ENCODE results near the gene SMAD5.

Gene SMAD5

DNA sequence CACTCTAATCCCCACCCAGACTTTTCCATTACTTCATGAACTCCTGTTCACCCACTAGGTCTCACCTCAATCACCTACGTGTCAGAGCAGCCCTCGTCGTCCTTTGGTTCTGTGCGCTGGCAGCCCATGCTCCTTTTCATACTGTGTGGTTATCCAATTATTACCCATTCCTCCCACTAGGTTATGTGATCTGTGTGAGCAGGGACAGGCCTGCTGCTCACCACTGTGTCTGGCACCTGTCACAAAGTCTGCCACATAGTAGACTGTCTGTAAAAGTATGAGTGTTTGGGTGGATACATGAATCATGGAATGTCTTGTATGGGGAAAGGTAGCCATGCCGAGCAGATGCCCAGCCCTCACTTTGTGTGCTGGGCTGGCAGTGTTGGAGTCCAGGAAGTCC, 12.1 kb upstream of the SMAD5 start:
- H3K4me1 ChIP-seq (ENCODE audit: control insufficient read depth, insufficient read depth, low read length) = no peaks in the 10 kb centered on the region

DNA sequence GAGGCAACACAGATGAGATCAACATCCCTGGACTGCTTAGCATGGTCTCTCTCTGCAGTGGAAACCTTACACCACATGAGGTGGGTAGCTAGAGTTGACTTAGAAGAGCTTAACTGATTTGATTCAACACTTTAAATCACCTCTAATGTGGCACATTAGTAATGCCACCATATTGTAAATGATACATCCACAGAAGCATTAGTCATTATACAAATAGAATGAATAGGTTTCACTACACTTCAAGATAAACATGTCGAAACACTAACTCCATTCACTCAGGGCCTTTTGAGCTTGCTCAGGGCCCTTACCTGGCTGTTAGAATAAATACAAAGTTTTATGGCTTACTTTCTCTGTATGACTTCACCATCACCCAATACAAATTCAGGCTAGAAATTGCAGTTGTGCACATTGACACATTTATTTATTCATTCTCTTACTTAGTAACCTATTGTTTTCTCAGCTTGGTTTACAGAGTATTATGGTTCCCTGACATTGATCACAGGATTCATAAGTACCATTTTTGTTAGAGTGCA, 9.3 kb upstream of the SMAD5 start:
- Histone ChIP-seq H3K9ac (ENCODE audit: low read depth, low read length) (no peak overlapping the region), H3K9me3 (ENCODE audit: control insufficient read depth, insufficient read depth, low read length) (no peaks in the 10 kb centered on the region), H3K4me1 (ENCODE audit: control insufficient read depth, insufficient read depth, low read length) (no peaks in the 10 kb centered on the region), H3K27ac (ENCODE audit: low read depth, low read length) (no peak overlapping the region), H3K4me3 (ENCODE audit: low read depth, low read length) (no peak overlapping the region), H3K27me3 (ENCODE audit: control insufficient read depth, insufficient read depth, low read length) (no peaks in the 10 kb centered on the region; the same call in 1 of the 2 replicates), H3K36me3 (ENCODE audit: control insufficient read depth, insufficient read depth, low read length) (no peaks in the 10 kb centered on the region)

More for the DNA sequence above, 12.1 kb upstream of the SMAD5 start:
- H3K9ac ChIP-seq (ENCODE audit: low read depth, low read length) = no peak overlapping the region
- no peak overlapping the region for H3K4me3 ChIP-seq (ENCODE audit: low read depth, low read length)
- H3K36me3 ChIP-seq (ENCODE audit: control insufficient read depth, insufficient read depth, low read length) = no peaks in the 10 kb centered on the region
- H3K27ac ChIP-seq (ENCODE audit: low read depth, low read length) = no peak overlapping the region
- H3K9me3 ChIP-seq (ENCODE audit: control insufficient read depth, insufficient read depth, low read length) = no peaks in the 10 kb centered on the region
- no peaks in the 10 kb centered on the region; the same call in 1 of the 2 replicates for H3K27me3 ChIP-seq (ENCODE audit: control insufficient read depth, insufficient read depth, low read length)

DNA sequence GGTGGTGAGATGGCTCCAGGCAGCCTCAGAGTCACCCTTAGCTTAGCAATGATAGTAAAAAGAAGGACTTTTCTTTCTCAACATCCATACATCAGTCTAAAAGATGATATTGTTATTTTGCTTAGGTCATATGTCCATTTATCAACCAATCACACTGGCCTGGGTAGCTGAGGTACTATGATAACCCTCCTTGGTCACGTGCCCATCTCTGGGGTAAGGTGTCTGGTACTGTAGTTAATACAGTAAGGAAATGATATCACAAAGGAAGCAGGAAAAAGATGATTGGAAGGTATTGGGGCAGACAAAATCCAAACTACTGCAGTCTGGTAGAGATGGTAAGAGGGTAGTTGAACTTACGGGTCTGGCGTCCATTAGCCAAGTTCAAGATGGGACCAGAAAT, 5.1 kb upstream of the SMAD5 start:
- no peaks in the 10 kb centered on the region for H3K36me3 ChIP-seq (ENCODE audit: control insufficient read depth, insufficient read depth, low read length)
- H3K9me3 ChIP-seq (ENCODE audit: control insufficient read depth, insufficient read depth, low read length) = no peaks in the 10 kb centered on the region
- H3K4me3 ChIP-seq (ENCODE audit: low read depth, low read length) = no peak overlapping the region
- no peak overlapping the region for H3K27ac ChIP-seq (ENCODE audit: low read depth, low read length)
- no peak overlapping the region for H3K9ac ChIP-seq (ENCODE audit: low read depth, low read length)
- no peaks in the 10 kb centered on the region; the same call in 1 of the 2 replicates for H3K27me3 ChIP-seq (ENCODE audit: control insufficient read depth, insufficient read depth, low read length)
- H3K4me1 ChIP-seq (ENCODE audit: control insufficient read depth, insufficient read depth, low read length) = no peaks in the 10 kb centered on the region

DNA sequence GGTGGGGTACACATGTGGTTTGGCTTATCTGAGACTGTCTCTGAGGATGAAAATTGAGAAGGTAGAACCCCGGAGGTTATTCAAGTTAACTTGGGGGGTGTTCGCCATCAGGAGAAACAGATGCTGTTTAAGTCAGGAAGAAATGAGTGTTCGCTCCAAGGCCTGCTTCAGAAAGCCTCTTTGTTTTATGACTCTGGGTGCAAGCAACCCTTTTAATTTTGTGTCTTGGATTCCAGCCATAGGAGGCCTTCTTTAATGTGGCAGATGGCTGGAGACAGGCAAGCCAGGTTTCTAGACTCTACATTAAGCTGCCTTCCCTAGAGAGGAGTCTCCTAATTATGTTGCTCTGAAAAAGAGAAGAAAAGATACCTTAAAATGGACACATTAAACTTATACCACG, 4.2 kb upstream of the SMAD5 start:
- H3K4me1 ChIP-seq (ENCODE audit: control insufficient read depth, insufficient read depth, low read length) = no peaks in the 10 kb centered on the region
- no peaks in the 10 kb centered on the region for H3K36me3 ChIP-seq (ENCODE audit: control insufficient read depth, insufficient read depth, low read length)
- H3K9ac ChIP-seq (ENCODE audit: low read depth, low read length) = no peak overlapping the region
- no peak overlapping the region for H3K4me3 ChIP-seq (ENCODE audit: low read depth, low read length)
- no peaks in the 10 kb centered on the region for H3K9me3 ChIP-seq (ENCODE audit: control insufficient read depth, insufficient read depth, low read length)
- H3K27me3 ChIP-seq (ENCODE audit: control insufficient read depth, insufficient read depth, low read length) = no peaks in the 10 kb centered on the region; the same call in 1 of the 2 replicates
- H3K27ac ChIP-seq (ENCODE audit: low read depth, low read length) = no peak overlapping the region

DNA sequence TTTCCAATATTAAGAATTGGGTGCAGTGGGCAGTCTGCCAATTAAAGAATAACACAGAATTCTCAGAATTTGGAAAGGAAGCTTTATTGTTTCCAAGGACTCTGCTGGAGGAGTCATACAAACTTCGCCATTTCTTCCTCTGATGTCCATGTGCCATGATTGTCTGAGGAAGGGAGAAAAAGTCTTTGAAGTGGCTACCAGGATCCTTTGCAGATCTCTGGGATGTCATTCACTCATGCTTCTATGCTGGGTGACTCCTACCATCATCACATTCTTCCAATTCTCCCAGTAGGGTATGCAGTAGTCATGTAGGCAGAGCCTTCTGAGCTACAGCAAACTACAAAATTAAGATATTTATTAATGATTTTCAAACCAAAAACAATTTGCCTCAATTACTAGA, 3.2 kb upstream of the SMAD5 start:
- Histone ChIP-seq H3K4me3 (ENCODE audit: low read depth, low read length) (no peak overlapping the region), H3K9ac (ENCODE audit: low read depth, low read length) (no peak overlapping the region), H3K27ac (ENCODE audit: low read depth, low read length) (no peak overlapping the region), H3K4me1 (ENCODE audit: control insufficient read depth, insufficient read depth, low read length) (peaks cover 4% of the 10 kb centered on the region; the same call in 1 of the 2 replicates), H3K36me3 (ENCODE audit: control insufficient read depth, insufficient read depth, low read length) (no peaks in the 10 kb centered on the region), H3K9me3 (ENCODE audit: control insufficient read depth, insufficient read depth, low read length) (no peaks in the 10 kb centered on the region), H3K27me3 (ENCODE audit: control insufficient read depth, insufficient read depth, low read length) (no peaks in the 10 kb centered on the region; the same call in 1 of the 2 replicates)

DNA sequence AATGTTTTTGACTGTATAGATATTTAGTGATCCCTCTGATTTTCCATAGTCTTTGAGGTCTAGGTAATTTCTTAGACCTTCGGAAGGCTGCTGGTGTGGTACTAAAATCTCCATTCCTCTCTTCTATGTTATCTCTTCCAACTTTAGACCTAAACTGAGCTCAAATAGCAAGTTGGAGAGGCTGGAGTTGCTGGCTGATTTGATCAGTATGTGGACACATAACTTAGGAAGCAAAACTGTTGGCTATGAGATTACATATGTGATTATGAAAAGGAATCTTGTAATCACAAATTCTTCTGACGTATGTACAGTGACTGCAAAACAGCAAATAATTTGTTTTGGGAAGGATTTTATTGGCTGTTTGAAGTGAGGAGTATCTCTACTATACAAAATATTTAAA, 2.1 kb upstream of the SMAD5 start:
- no peaks in the 10 kb centered on the region for H3K9me3 ChIP-seq (ENCODE audit: control insufficient read depth, insufficient read depth, low read length)
- H3K27me3 ChIP-seq (ENCODE audit: control insufficient read depth, insufficient read depth, low read length) = no peaks in the 10 kb centered on the region; the same call in 1 of the 2 replicates
- peaks cover 10% of the 10 kb centered on the region for H3K4me1 ChIP-seq (ENCODE audit: control insufficient read depth, insufficient read depth, low read length)
- H3K27ac ChIP-seq (ENCODE audit: low read depth, low read length) = no peak overlapping the region
- H3K9ac ChIP-seq (ENCODE audit: low read depth, low read length) = no peak overlapping the region
- H3K36me3 ChIP-seq (ENCODE audit: control insufficient read depth, insufficient read depth, low read length) = no peaks in the 10 kb centered on the region
- no peak overlapping the region for H3K4me3 ChIP-seq (ENCODE audit: low read depth, low read length)

DNA sequence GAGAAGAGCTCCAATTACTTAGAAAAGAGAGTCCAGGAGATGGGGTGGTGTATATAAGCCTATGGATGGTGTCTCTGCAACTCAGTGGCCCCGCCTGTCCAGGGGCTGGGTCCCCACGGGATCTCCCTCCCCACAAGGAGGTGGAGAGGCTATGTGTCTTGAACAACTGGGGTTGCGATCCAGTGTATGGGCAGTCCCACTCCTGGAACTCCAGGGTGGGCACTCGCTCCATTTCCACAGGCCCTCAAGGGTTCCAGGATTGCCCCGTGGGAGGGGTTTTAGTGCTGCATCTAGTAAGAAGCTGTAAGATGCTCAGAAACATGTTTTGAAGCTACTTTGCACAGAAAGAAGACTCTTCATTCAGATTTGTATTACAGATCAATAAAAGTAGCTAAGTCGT, 558 bp upstream of the SMAD5 start:
- Histone ChIP-seq H3K27ac (ENCODE audit: low read depth, low read length) (peak overlapping the region; percentile 59), H3K36me3 (ENCODE audit: control insufficient read depth, insufficient read depth, low read length) (no peaks in the 10 kb centered on the region), H3K27me3 (ENCODE audit: control insufficient read depth, insufficient read depth, low read length) (no peaks in the 10 kb centered on the region; the same call in 1 of the 2 replicates), H3K4me3 (ENCODE audit: low read depth, low read length) (peak overlapping the region; percentile 92), H3K9me3 (ENCODE audit: control insufficient read depth, insufficient read depth, low read length) (no peaks in the 10 kb centered on the region), H3K4me1 (ENCODE audit: control insufficient read depth, insufficient read depth, low read length) (peaks cover 10% of the 10 kb centered on the region), H3K9ac (ENCODE audit: low read depth, low read length) (no peak overlapping the region)

DNA sequence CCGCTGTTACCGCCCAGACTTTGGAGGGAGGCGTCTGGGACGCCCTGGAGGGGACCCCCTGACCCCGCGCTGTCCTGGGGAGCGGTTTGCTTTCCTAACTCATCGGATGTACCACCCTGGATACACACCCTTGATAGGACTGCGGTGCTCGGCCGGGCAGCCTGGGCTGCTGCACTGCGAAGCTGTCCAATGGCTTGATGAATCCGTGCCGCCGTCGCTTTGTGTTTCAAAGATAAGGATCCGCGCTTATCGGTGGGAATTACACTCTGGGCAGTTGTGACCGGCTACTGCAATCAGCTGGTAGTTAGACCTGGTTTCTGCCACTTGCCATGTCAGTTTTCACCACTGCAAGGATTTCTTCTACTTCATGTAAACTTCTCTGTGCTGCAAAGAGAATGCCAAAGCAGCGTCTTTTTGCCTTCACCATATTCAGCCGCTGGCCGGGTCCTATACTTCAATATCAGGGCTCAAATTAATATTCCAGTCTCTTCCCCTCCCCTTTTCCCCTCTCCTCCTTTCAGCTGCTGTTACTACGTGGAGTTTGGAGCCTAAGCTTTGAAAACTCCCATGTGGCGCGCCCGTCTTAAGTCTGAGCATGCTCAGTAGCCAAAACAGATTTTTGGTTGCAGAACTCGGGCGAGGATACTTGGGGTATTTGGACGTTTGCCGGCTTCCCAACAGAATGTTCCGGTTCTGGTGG, 727 bp downstream of the SMAD5 start:
- Histone ChIP-seq H3K27ac (ENCODE audit: low read depth, low read length) (peak overlapping the region; percentile 92), H3K4me1 (ENCODE audit: control insufficient read depth, insufficient read depth, low read length) (peaks cover 10% of the 10 kb centered on the region), H3K9me3 (ENCODE audit: control insufficient read depth, insufficient read depth, low read length) (no peaks in the 10 kb centered on the region), H3K36me3 (ENCODE audit: control insufficient read depth, insufficient read depth, low read length) (no peaks in the 10 kb centered on the region), H3K27me3 (ENCODE audit: control insufficient read depth, insufficient read depth, low read length) (no peaks in the 10 kb centered on the region; the same call in 1 of the 2 replicates), H3K9ac (ENCODE audit: low read depth, low read length) (peak overlapping the region; percentile 90), H3K4me3 (ENCODE audit: low read depth, low read length) (peak overlapping the region; percentile 92)

DNA sequence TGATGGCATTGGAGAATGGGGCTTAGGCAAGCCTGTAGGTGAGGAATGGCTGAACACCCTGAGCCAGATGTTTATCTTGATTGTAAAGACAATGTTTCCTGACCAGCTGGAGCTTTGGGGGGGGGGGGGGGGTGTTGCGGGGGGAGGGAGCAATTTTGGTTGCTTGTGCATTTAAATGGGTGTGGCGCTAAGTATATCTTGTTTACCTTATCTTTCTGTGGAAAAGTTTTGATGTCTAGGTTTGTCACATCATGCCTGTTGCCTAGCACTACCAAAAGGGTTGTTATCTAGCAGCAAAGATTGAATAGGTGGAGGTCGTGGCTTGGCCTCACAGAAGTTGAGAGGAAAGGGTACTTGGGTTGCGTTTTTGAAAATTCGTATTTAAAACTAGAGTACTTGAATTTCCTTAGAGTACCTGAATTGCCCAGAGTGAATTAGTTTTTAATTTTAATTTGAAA, 1.3 kb downstream of the SMAD5 start:
- Histone ChIP-seq H3K36me3 (ENCODE audit: control insufficient read depth, insufficient read depth, low read length) (no peaks in the 10 kb centered on the region), H3K4me3 (ENCODE audit: low read depth, low read length) (peak overlapping the region; percentile 92), H3K27me3 (ENCODE audit: control insufficient read depth, insufficient read depth, low read length) (no peaks in the 10 kb centered on the region; the same call in 1 of the 2 replicates), H3K9ac (ENCODE audit: low read depth, low read length) (peak overlapping the region; percentile 90; the same call in 1 of the 2 replicates), H3K27ac (ENCODE audit: low read depth, low read length) (peak overlapping the region; percentile 92), H3K4me1 (ENCODE audit: control insufficient read depth, insufficient read depth, low read length) (peaks cover 10% of the 10 kb centered on the region), H3K9me3 (ENCODE audit: control insufficient read depth, insufficient read depth, low read length) (no peaks in the 10 kb centered on the region)

DNA sequence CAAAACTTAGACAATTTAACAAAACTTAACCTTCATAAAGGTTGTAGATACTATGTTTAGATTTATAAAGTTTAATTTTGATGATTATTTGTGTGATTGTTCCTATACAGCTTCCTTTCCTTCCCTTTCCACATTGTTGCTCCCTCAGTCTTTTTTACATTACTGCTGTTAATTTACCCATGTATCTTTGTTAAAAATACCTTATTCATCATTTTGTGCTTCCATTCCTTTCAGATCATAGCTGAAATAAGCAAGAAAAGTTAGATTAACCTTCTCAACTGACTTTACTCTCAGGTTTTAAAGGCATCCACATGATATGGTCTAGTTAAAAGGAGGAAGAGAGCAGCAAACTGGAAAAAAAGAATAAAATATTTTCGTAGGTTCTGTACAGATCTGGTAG, 2.0 kb downstream of the SMAD5 start:
- Histone ChIP-seq H3K4me3 (ENCODE audit: low read depth, low read length) (peak overlapping the region; percentile 92), H3K27me3 (ENCODE audit: control insufficient read depth, insufficient read depth, low read length) (no peaks in the 10 kb centered on the region; the same call in 1 of the 2 replicates), H3K36me3 (ENCODE audit: control insufficient read depth, insufficient read depth, low read length) (no peaks in the 10 kb centered on the region), H3K9ac (ENCODE audit: low read depth, low read length) (no peak overlapping the region), H3K9me3 (ENCODE audit: control insufficient read depth, insufficient read depth, low read length) (no peaks in the 10 kb centered on the region), H3K27ac (ENCODE audit: low read depth, low read length) (no peak overlapping the region), H3K4me1 (ENCODE audit: control insufficient read depth, insufficient read depth, low read length) (peaks cover 10% of the 10 kb centered on the region)

DNA sequence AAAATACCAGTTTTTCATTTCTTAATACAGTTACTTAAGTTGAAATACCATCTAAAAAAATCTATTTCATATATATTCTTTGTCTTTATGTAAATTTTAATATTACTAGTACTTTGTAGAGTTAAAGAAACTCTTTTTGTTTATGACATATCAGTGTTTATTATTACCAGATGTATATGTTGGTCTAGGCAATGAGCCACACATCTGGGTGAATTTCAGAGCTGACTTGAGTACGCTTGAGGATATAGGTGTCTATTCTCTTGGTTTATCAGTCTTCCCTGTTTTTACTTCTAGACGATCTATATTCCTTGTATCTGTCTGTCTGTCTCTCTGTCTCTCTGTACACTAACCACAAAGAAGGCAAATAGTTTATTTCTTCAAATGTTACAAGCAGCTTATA, 2.9 kb downstream of the SMAD5 start:
- Histone ChIP-seq H3K9me3 (ENCODE audit: control insufficient read depth, insufficient read depth, low read length) (no peaks in the 10 kb centered on the region), H3K4me3 (ENCODE audit: low read depth, low read length) (no peak overlapping the region), H3K27ac (ENCODE audit: low read depth, low read length) (no peak overlapping the region), H3K36me3 (ENCODE audit: control insufficient read depth, insufficient read depth, low read length) (no peaks in the 10 kb centered on the region), H3K9ac (ENCODE audit: low read depth, low read length) (no peak overlapping the region), H3K4me1 (ENCODE audit: control insufficient read depth, insufficient read depth, low read length) (peaks cover 10% of the 10 kb centered on the region), H3K27me3 (ENCODE audit: control insufficient read depth, insufficient read depth, low read length) (no peaks in the 10 kb centered on the region; the same call in 1 of the 2 replicates)
